Nephron (organoid): Measurements from ENCODE around the gene ALKBH6.
"Not testable (repeated sequence)": the region's sequence is repeated elsewhere in the genome, so short reads cannot be mapped to it uniquely, and the experiment has no call there.

Experiments
- H3K27ac Mint-ChIP-seq, 3 experiments: 2 replicates each; pipeline ENCODE4 v1.8.0; 2020; ENCODE audit warnings: mixed read lengths in 3 of 3, mild to moderate bottlenecking in 2 of 3, moderate library complexity in 1 of 3
- H3K27me3 Mint-ChIP-seq: 2 replicates; pipeline ENCODE4 v1.8.0; 2021; ENCODE audit warnings: low read depth, mild to moderate bottlenecking, moderate library complexity, mixed read lengths
- H3K36me3 Mint-ChIP-seq: 2 replicates; pipeline ENCODE4 v1.8.0; 2020; ENCODE audit warnings: low read depth, mixed read lengths
- H3K4me1 Mint-ChIP-seq: 2 replicates; pipeline ENCODE4 v1.8.0; 2020; ENCODE audit warnings: mixed read lengths
- H3K4me3 Mint-ChIP-seq, 3 experiments: 2 replicates each; pipeline ENCODE4 v1.8.0; 2020; ENCODE audit warnings: mild to moderate bottlenecking in 3 of 3, mixed read lengths in 3 of 3, moderate library complexity in 2 of 3
- H3K9me3 Mint-ChIP-seq: 2 replicates; pipeline ENCODE4 v1.8.0; 2020; ENCODE audit warnings: mixed read lengths
- TF ChIP-seq, protein P1 (sequence below), 3 experiments: fragments of 200-600 bp; sonication (generic); IDR thresholded peaks; one replicate each; pipeline ENCODE4 v1.5.0; 2021; ENCODE audit warnings: antibody characterized with exemption in 3 of 3; ENCODE audit not compliant: unreplicated experiment in 3 of 3

ALKBH6 gene

GRCh38 chr19:36047835-36048234, 33.8 kb upstream of the ALKBH6 start:
- H3K27ac Mint-ChIP-seq: no peak overlapping the region
- H3K4me1 Mint-ChIP-seq: peaks cover 17% of the 10 kb centered on the region
- no peaks in the 10 kb centered on the region for H3K9me3 Mint-ChIP-seq
- H3K27me3 Mint-ChIP-seq: no peaks in the 10 kb centered on the region
- H3K36me3 Mint-ChIP-seq: peaks cover 17% of the 10 kb centered on the region
- no peak overlapping the region for H3K4me3 Mint-ChIP-seq
- TF ChIP-seq, protein P1, sequence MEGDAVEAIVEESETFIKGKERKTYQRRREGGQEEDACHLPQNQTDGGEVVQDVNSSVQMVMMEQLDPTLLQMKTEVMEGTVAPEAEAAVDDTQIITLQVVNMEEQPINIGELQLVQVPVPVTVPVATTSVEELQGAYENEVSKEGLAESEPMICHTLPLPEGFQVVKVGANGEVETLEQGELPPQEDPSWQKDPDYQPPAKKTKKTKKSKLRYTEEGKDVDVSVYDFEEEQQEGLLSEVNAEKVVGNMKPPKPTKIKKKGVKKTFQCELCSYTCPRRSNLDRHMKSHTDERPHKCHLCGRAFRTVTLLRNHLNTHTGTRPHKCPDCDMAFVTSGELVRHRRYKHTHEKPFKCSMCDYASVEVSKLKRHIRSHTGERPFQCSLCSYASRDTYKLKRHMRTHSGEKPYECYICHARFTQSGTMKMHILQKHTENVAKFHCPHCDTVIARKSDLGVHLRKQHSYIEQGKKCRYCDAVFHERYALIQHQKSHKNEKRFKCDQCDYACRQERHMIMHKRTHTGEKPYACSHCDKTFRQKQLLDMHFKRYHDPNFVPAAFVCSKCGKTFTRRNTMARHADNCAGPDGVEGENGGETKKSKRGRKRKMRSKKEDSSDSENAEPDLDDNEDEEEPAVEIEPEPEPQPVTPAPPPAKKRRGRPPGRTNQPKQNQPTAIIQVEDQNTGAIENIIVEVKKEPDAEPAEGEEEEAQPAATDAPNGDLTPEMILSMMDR (IDR thresholded peaks at IDR 0.05; ENCODE audit: unreplicated experiment in 3 of 3): no peak

DNA sequence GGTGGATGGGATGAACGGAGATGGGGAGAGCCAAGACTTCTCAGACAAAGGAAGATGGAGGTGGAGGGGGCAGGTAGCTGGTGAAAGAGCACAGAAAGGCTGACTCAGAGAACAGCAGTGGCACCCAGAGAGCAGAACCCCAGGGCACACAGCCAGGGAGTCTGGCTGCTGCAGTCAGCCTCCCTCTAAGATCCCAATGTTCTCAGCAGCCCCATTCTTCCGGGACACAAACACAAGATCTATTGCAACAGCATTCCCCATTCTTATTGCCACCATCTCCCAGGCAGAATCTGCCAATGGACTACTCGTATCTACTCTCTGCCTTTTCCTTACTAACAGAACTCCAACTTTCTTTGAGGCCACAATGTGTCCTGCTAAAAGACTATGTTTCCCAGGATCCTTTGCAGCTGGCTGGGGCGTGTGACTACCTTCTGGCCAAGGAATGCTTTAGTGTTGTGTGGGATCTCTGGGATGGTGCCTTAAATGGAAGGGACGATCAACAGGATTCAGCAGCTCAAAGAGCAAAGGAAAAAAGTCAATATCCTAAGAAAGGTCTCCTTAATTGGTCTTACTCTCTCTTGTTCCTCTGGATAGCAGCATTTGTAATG, 32.5 kb upstream of the ALKBH6 start:
- Mint-ChIP-seq H3K4me1 (peaks cover 27% of the 10 kb centered on the region), H3K36me3 (peaks cover 17% of the 10 kb centered on the region), H3K9me3 (no peaks in the 10 kb centered on the region), H3K27ac (peak overlapping the region in 1 of 3 experiments; percentile 21), H3K4me3 (no peak overlapping the region), H3K27me3 (no peaks in the 10 kb centered on the region)
- TF ChIP-seq, protein P1 (IDR thresholded peaks at IDR 0.05; ENCODE audit: unreplicated experiment in 3 of 3): no peak

- H3K27me3 Mint-ChIP-seq: no peaks in the 10 kb centered on the region
- peaks cover 23% of the 10 kb centered on the region for H3K4me1 Mint-ChIP-seq
- H3K27ac Mint-ChIP-seq: peak overlapping the region; percentile 60 to 76 (median 65)
- H3K4me3 Mint-ChIP-seq: no peak overlapping the region
- no peaks in the 10 kb centered on the region for H3K9me3 Mint-ChIP-seq
- TF ChIP-seq, protein P1 (IDR thresholded peaks at IDR 0.05; ENCODE audit: unreplicated experiment in 3 of 3): no peak
- H3K36me3 Mint-ChIP-seq: peaks cover 14% of the 10 kb centered on the region
These were observed 29.9 kb upstream of the ALKBH6 start for GRCh38 chr19:36043952-36044351.

DNA sequence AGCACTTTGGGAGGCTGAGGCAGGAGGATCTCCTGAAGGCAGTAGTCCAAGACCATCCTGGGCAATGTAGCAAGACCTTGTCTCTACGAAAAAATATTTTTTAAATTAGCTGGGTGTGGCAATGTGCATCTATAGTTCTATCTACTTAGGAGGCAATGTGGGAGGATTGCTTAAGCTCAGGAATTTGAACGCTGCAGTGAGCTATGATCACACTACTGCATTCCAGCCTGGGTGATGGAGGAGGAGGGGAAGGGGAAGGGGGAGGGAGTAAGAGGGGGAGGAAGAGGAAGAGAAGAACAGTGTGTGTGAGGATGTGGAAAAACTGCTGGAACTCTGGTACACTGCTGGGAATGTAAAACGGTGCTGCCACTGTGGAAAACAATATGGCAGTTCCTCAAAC, 27.8 kb upstream of the ALKBH6 start:
- H3K36me3 Mint-ChIP-seq: peaks cover 14% of the 10 kb centered on the region
- TF ChIP-seq, protein P1 (IDR thresholded peaks at IDR 0.05; ENCODE audit: unreplicated experiment in 3 of 3): no peak
- peaks cover 23% of the 10 kb centered on the region for H3K4me1 Mint-ChIP-seq
- peak overlapping the region; percentile 93 to 97 (median 97) for H3K27ac Mint-ChIP-seq
- H3K27me3 Mint-ChIP-seq: no peaks in the 10 kb centered on the region
- H3K4me3 Mint-ChIP-seq: peak overlapping the region in 1 of 3 experiments; percentile 28
- no peaks in the 10 kb centered on the region for H3K9me3 Mint-ChIP-seq

DNA sequence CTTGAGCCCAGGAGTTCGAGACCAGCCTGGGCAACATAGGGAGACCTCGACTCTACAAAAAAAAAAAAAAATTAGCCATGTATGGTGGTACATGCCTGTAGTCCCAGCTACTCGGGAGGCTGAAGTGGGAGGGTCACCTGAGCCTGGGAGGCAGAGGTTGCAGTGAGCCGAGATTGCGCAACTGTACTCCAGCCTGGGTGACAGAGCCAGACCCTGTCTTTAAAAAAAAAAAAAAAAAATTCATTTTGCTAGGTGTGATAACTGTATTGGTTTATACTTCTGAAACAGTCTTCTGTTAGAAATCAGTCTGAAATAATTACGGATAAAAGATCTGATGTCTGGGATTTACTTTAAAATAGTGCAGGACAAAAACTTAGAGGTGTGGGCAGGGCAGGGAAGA, 27.1 kb upstream of the ALKBH6 start:
- peak overlapping the region; percentile 93 to 97 (median 97) for H3K27ac Mint-ChIP-seq
- H3K4me1 Mint-ChIP-seq: peaks cover 23% of the 10 kb centered on the region
- not testable (repeated sequence) for H3K27me3 Mint-ChIP-seq, H3K4me3 Mint-ChIP-seq, H3K36me3 Mint-ChIP-seq, H3K9me3 Mint-ChIP-seq

DNA sequence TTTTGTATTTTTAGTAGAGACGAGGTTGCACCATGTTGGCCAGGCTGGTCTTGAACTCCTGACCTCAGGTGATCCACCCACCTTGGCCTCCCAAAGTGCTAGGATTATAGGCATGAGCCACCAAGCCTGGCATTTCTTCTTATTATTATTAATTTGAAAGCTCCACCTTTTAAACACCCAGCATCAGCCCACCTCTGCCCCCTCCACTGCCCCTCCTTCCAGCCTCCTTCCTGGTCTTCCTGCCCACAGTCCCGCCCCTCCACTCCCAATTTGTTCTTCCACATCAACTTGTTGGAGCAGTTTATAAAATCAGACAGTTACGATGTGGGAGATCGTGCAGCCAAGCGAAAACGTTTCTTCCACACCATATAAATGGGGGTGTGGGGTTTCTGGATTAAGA, 26.5 kb upstream of the ALKBH6 start:
- peak overlapping the region; percentile 80 to 97 (median 93) for H3K27ac Mint-ChIP-seq
- no peak overlapping the region for H3K4me3 Mint-ChIP-seq
- no peaks in the 10 kb centered on the region for H3K9me3 Mint-ChIP-seq
- no peaks in the 10 kb centered on the region for H3K27me3 Mint-ChIP-seq
- H3K36me3 Mint-ChIP-seq: peaks cover 1% of the 10 kb centered on the region
- peaks cover 23% of the 10 kb centered on the region for H3K4me1 Mint-ChIP-seq
- TF ChIP-seq, protein P1 (IDR thresholded peaks at IDR 0.05; ENCODE audit: unreplicated experiment in 3 of 3): no peak
